ENCODE data around the gene MT1F.
"Not testable (repeated sequence)": the region's sequence is repeated elsewhere in the genome, so short reads cannot be mapped to it uniquely, and the experiment has no call there.

The MT1F gene

GRCh38 chr16:56670620-56670934 lies 12.8 kb downstream of the MT1F start:
- H3K4me3 ChIP-seq (ENCODE audit: low read length): no peak overlapping the region
- DNase-seq (ENCODE audit: low read depth): no peak
- TF ChIP-seq CTCF (conservative IDR thresholded peaks at IDR 0.05; ENCODE audit: low read length): no peak

GRCh38 chr16:56671691-56672090 lies 13.9 kb downstream of the MT1F start:
- not testable (repeated sequence) for H3K4me3 ChIP-seq (ENCODE audit: low read length); DNase-seq (ENCODE audit: low read depth)

GRCh38 chr16:56672171-56672570 lies 14.4 kb downstream of the MT1F start:
- not testable (repeated sequence) for DNase-seq (ENCODE audit: low read depth); H3K4me3 ChIP-seq (ENCODE audit: low read length)

GRCh38 chr16:56672761-56673536 lies 15.2 kb downstream of the MT1F start:
- TF ChIP-seq CTCF (conservative IDR thresholded peaks at IDR 0.05; ENCODE audit: low read length): no peak
- DNase-seq (ENCODE audit: low read depth): no peak
- no peak overlapping the region for H3K4me3 ChIP-seq (ENCODE audit: low read length)

- no peak overlapping the region for H3K4me3 ChIP-seq (ENCODE audit: low read length)
- no peak for DNase-seq (ENCODE audit: low read depth)
- TF ChIP-seq CTCF (conservative IDR thresholded peaks at IDR 0.05; ENCODE audit: low read length): peak; percentile 59
These were observed 16.2 kb downstream of the MT1F start for GRCh38 chr16:56673921-56674320.

GRCh38 chr16:56674570-56674969 lies 16.8 kb downstream of the MT1F start:
- not testable (repeated sequence) for DNase-seq (ENCODE audit: low read depth)

GRCh38 chr16:56675685-56676210 lies 18.0 kb downstream of the MT1F start:
- TF ChIP-seq CTCF (conservative IDR thresholded peaks at IDR 0.05; ENCODE audit: low read length): no peak
- no peak overlapping the region for H3K4me3 ChIP-seq (ENCODE audit: low read length)
- no peak for DNase-seq (ENCODE audit: low read depth)

More at GRCh38 chr16:56674570-56674969, 16.8 kb downstream of the MT1F start:
- H3K4me3 ChIP-seq (ENCODE audit: low read length): not testable (repeated sequence)

GRCh38 chr16:56677474-56677873 lies 19.7 kb downstream of the MT1F start:
- H3K4me3 ChIP-seq (ENCODE audit: low read length): no peak overlapping the region
- no peak for TF ChIP-seq CTCF (conservative IDR thresholded peaks at IDR 0.05; ENCODE audit: low read length)
- DNase-seq (ENCODE audit: low read depth): no peak
